DMS 273 treated with DMSO at 0.1 percent for 48 hours (cell line): ENCODE data around the gene SKOR2.
A peak's percentile ranks its signal among the peaks of the same experiment; 100 is the strongest.
"Not testable (repeated sequence)": the region's sequence is repeated elsewhere in the genome, so short reads cannot be mapped to it uniquely, and the experiment has no call there.

Experiments
- DNase-seq: peaks from one replicate; lab custom pipeline; 2025; lab: John Stamatoyannopoulos, UW

SKOR2 gene

GRCh38 chr18:47191961-47192360 is 59.5 kb downstream of the SKOR2 start:
- DNase-seq, result no peak

DNA sequence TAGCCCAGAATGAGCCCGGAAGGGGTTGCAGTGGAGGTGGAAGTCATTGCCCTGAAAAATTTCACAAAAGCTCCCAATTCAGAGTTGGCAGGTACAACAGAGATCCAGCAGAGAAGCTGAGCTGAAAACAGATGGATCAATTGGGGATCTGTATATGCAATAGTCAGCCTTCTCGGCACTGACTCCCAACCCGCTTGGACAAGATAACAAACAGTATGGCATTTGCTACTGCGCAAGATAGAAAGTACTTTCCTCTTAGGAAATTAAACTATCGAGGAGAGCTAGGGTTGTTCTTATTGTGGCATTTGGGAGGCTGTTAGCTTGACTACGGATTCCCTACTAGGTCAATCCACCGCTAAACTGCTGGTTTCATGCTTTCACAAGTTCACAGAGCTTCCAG is 63.7 kb downstream of the SKOR2 start:
- no peak for DNase-seq

GRCh38 chr18:47184419-47185050 is 66.9 kb downstream of the SKOR2 start:
- peak; percentile 72 for DNase-seq

- not testable (repeated sequence) for DNase-seq
Measured at GRCh38 chr18:47182156-47182555, 69.3 kb downstream of the SKOR2 start.

DNA sequence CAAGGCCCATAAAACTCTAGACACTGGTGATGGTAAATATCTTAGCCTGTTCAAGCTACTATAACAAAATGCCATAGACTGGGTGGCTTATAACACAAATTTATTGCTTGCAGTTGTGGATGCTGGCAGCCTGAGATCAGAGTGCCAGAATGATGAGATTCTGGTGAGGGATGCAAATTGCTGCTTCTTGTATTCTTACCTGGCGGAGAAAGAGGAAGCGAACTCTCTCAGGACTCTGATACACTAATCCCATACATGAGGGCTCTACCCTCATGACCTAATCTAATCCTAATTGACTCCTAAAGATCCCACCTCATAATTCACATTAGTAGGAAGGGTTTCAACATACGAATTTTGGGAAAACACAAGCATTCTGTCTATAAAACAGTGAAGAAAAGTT is 70.7 kb downstream of the SKOR2 start:
- DNase-seq, result no peak

DNA sequence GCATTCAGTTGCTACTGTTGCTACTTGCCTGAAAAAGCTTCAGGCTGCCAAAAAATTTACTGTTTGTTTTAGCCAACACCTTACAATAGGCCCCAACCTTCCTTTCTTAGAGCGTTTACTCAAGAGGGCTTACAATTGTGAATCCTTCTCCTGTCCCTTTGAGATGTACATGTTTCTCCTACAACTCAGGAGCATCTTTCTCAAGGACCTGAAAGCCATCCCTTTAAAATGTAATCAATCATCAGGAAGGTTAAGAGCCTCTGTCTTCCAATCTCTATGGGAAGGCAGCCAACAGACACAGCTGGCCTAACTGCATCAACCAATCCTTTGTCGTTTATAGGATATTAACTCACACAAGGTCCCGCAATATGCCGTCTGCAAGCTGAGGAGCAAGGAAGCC is 71.9 kb downstream of the SKOR2 start:
- peak; percentile 62 for DNase-seq

GRCh38 chr18:47175898-47176575 is 75.4 kb downstream of the SKOR2 start, which contains the start of gene IER3IP1:
IER3IP1 (minus strand) TSS chr18:47176364; CDS start chr18:47176277, 87 bp downstream.
- peak; percentile 63 for DNase-seq

DNA sequence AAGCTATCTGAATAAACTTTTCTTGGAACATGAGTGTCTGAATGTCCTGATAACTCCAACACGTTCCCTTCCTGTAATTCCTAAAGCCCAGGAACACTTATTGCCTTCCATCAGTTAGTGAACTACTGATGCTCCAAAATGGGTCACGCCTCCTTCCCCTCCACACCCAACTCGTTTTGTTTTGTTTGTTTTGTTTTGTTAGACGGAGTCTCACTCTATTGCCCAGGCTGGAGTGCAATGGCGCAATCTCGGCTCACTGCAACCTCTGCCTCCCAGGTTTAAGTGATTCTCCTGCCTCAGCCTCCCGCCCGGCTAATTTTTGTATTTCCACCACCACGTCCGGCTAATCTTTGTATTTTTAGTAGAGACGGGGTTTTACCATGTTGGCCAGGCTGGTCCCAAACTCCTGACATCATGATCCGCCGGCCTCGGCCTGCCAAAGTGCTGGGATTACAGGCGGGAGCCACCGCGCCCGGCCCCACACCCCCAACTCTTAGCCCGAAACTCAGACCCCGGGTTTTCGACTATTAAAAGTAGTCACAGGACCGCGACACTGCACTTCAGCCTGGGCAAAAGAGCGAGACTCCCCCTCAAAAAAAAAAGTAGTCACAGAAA is 76.1 kb downstream of the SKOR2 start:
- no peak for DNase-seq

GRCh38 chr18:47174545-47175116 is 76.8 kb downstream of the SKOR2 start:
- DNase-seq, result no peak

- DNase-seq, result no peak
Measured at GRCh38 chr18:47172476-47172875, 79.0 kb downstream of the SKOR2 start.

DNA sequence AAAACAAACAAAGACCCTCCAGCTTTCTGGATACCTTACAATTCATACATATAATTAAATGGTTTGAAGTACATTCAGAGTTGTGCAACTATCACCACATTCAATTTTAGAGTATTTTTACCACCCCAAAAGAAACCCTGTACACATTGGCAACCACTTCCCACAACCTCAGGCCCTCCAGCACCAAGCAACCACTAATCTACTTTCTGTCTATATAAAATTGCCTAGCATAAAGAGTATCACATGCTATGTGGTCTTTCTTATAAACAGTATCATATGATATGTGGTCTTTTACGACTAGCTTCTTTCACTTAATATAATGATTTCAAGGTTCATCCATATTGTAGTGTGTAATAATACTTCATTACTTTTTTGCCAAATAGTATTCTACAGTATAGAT is 82.5 kb downstream of the SKOR2 start:
- DNase-seq, result no peak

GRCh38 chr18:47168509-47168908 is 83.0 kb downstream of the SKOR2 start:
- no peak for DNase-seq

DNA sequence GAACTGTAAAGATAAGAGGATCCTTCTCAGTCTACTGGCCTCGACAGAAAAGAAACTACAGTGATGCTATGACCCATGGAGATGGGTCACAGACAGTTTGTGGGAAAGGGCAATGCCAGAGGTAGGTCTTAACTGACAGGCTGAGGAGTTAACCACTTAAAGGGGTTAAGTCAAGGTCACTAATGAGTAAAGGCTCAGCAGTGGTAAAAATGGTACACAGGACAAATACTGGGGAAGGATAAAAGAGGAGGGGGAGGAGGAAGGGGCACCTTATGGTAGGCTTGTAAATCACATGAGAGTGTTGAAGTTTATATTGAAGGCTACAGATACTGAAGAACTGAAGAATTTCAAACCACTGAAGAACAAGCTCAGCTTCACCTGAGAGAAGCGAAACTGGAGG is 85.2 kb downstream of the SKOR2 start:
- no peak for DNase-seq

DNA sequence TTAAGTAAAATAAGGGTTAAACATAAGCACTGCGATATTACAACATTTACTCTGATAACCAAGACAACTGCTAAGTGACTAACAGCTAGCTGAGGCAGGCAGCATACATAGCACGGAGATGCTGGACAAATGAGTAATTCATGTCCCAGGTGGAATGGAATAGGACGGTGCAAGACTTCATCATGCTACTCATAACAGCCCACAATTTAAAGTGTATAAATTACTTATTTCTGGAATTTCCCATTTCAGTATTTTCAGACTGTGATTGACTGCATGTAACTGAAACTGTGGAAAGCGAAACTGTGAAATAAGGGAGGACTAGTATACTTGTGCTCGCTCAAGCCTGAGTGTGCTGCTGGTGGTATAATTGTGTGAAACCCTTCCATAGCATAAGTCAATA is 88.2 kb downstream of the SKOR2 start:
- DNase-seq, result no peak

DNA sequence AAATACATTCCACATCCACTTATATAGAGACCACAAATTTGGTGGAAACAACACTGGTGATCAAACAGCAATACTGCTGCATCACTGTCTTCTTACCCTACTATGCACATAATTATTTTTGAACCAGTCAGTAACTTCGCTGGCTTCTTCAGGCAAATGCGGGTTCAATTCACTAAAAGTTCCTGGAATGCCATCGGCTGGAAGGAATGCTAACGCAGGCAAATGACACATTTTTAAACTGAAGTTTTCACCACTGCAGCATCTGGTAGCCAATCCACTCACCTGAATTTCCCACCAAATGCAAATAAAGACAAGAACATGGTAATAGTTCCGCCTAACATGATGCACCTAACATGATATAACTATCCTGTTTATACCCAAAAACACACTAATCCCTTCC is 91.2 kb downstream of the SKOR2 start:
- no peak for DNase-seq

- DNase-seq, result not testable (repeated sequence)
Measured at GRCh38 chr18:47158404-47158803, 93.1 kb downstream of the SKOR2 start.
